GM12878 (cell line): ENCODE measurements around the gene SEMA3G. TPM values are rescaled to one million over a fixed set of nuclear protein-coding genes. Genes with fewer than 3 reads are reported as not detected.

Experiments
- ATAC-seq: fragments of 200-7000 bp; cut with Tn5 transposase; 3 replicates; pipeline ENCODE4 v1.9.1; 2020; ENCODE audit warnings: mild to moderate bottlenecking, moderate library complexity
- BruUV-seq: library from RNA; stranded (reverse); fragments of 400-500 nt; replicated peaks from 2 replicates; lab custom pipeline; 2021; lab: Mats Ljungman, UMichigan
- CTCF ChIA-PET: fragments of 300-600 bp; sonication (Branson Sonifier 250); formaldehyde crosslinking; extraction: SDS; loops from one replicate; lab custom pipeline; 2021; ENCODE audit warnings: inconsistent platforms; lab: Yijun Ruan, JAX
- POLR2A ChIA-PET: fragments of 350-600 bp; formaldehyde crosslinking; extraction: SDS; loops from one replicate; lab custom pipeline; 2021; ENCODE audit warnings: inconsistent platforms; lab: Charles Lee
- RAD21 ChIA-PET: fragments of 300-600 bp; sonication (Branson Sonifier 250); formaldehyde crosslinking; loops from one replicate; lab custom pipeline; 2023; ENCODE audit warnings: antibody characterized with exemption; ENCODE audit not compliant: unreplicated experiment; lab: Charles Lee
- SMC1A ChIA-PET: fragments of 300-600 bp; sonication (Branson Sonifier 250); formaldehyde crosslinking; loops from one replicate; lab custom pipeline; 2023; ENCODE audit not compliant: unreplicated experiment, uncharacterized antibody; lab: Charles Lee
- DNase-seq: peaks from one replicate; pipeline ENCODE4 v3.0.0-alpha.2; 2011; ENCODE audit warnings: low read depth, low spot score
- FAIRE-seq: peaks from 3 replicates; lab custom pipeline; 2011; peaks lifted over from hg19 to GRCh38; lab: Jason Lieb, UNC
- H2AFZ ChIP-seq: 2 replicates; pipeline ENCODE4 v1.6.0; 2011; ENCODE audit warnings: low read depth, low read length, control low read depth; ENCODE audit not compliant: control insufficient read depth
- H3K27ac ChIP-seq: 2 replicates; pipeline ENCODE4 v1.5.1; 2011; ENCODE audit warnings: control low read depth; ENCODE audit not compliant: control insufficient read depth, insufficient read depth
- H3K27me3 ChIP-seq, 2 experiments: replicated peaks in 1 of 2; 2 replicates each; pipeline versions ENCODE4 v1.6.0 to v1.6.1; 2011; ENCODE audit warnings: low read length in 1 of 2; ENCODE audit not compliant: control insufficient read depth in 2 of 2, insufficient read depth in 2 of 2
- H3K36me3 ChIP-seq, 2 experiments: 2 replicates each; pipeline ENCODE4 v1.5.1; 2011; ENCODE audit warnings: low read length in 1 of 2; ENCODE audit not compliant: control insufficient read depth in 2 of 2, insufficient read depth in 2 of 2
- H3K4me1 ChIP-seq: 2 replicates; pipeline ENCODE4 v1.6.1; 2011; ENCODE audit warnings: mild to moderate bottlenecking, low read length, moderate library complexity, mixed read lengths; ENCODE audit not compliant: control insufficient read depth, insufficient read depth
- H3K4me2 ChIP-seq: 2 replicates; pipeline ENCODE4 v1.6.0; 2011; ENCODE audit warnings: control low read depth; ENCODE audit not compliant: control insufficient read depth, insufficient read depth
- H3K4me3 ChIP-seq: fragments of 200-600 bp; sonication (generic); 2 replicates; pipeline ENCODE4 v1.5.1; 2016
- H3K79me2 ChIP-seq: 2 replicates; pipeline ENCODE4 v1.6.0; 2011; ENCODE audit warnings: low read length; ENCODE audit not compliant: control insufficient read depth, insufficient read depth
- H3K9ac ChIP-seq: 2 replicates; pipeline ENCODE4 v1.8.0; 2011; ENCODE audit warnings: low read length, control low read depth, mixed read lengths; ENCODE audit not compliant: control insufficient read depth, insufficient read depth
- H3K9me3 ChIP-seq: replicated peaks from 3 replicates; pipeline ENCODE4 v1.5.1; 2011; ENCODE audit warnings: mild to moderate bottlenecking, low read length; ENCODE audit not compliant: control insufficient read depth, insufficient read depth
- H4K20me1 ChIP-seq: 2 replicates; pipeline ENCODE4 v1.6.0; 2011; ENCODE audit not compliant: control insufficient read depth, insufficient read depth
- FOS ChIP-seq: IDR thresholded peaks from 3 replicates; pipeline ENCODE4 v1.6.1; 2011; ENCODE audit warnings: borderline replicate concordance; ENCODE audit not compliant: insufficient read length; ENCODE audit errors: extremely low read depth
- MYB ChIP-seq: fragments of 150-350 bp; IDR thresholded peaks from 2 replicates; pipeline ENCODE4 v1.6.1; 2014; ENCODE audit warnings: mild to moderate bottlenecking, low read depth, low read length, borderline replicate concordance
- MYC ChIP-seq: IDR thresholded peaks from 2 replicates; pipeline ENCODE4 v1.6.1; 2011; ENCODE audit warnings: mild to moderate bottlenecking, low read length, moderate library complexity, inconsistent platforms; ENCODE audit not compliant: insufficient read depth, insufficient replicate concordance, insufficient read length, severe bottlenecking
- ZBED1 ChIP-seq: IDR thresholded peaks from 2 replicates; pipeline ENCODE4 v1.6.1; 2016; ENCODE audit warnings: borderline replicate concordance
- ZNF24 ChIP-seq: fragments of 450-650 bp; IDR thresholded peaks from 2 replicates; pipeline ENCODE4 v1.6.1; 2017; ENCODE audit warnings: antibody characterized with exemption, mild to moderate bottlenecking
- WGBS: methylation state at CpG from one replicate; pipeline ENCODE4 v1.1.6; 2016; ENCODE audit warnings: low lambda C conversion rate; ENCODE audit not compliant: insufficient replicate concordance, insufficient coverage; ENCODE audit errors: missing lambda C conversion rate; 5-methylcytosine and 5-hydroxymethylcytosine counted together
- in situ Hi-C: fragments of 300-500 bp; cut with MboI; formaldehyde crosslinking; loops from 9 replicates; pipeline ENCODE4 v1.14.3; 2018; ENCODE audit warnings: mixed read lengths
- intact Hi-C: fragments of 100-400 bp; cut with micrococcal nuclease; formaldehyde crosslinking; loops from one replicate; pipeline ENCODE4 v1.14.2; 2022; ENCODE audit not compliant: unreplicated experiment
- polyA plus RNA-seq, 11 experiments: library from polyadenylated mRNA; depleted of rRNA in 4 of 11; unstranded in 6 of 11; stranded (reverse) in 5 of 11; fragments of >200 nt; fragmentation: Nextera tagmentation in 4 of 11; fragmentation: Illumina TruSeq in 1 of 11; extraction: Ambion mirVana in 4 of 11; extraction: Trizol in 1 of 11; gene quantifications; 1 replicate in 1 of 11; 2 replicates in 10 of 11; pipeline versions ENCODE4 v1.2.1 to v1.2.3, GENCODE V29; 2011 to 2016; ENCODE audit warnings: inconsistent platforms in 2 of 11, missing spikeins in 2 of 11, low read depth in 1 of 11
- total RNA-seq, 4 experiments: library from RNA; depleted of rRNA in 3 of 4; stranded (reverse); fragments of >200 nt in 3 of 4; fragmentation: Illumina TruSeq in 1 of 4; extraction: Trizol in 1 of 4; gene quantifications; 2 replicates each; pipeline versions ENCODE4 v1.2.1 to v1.2.3, GENCODE V29; 2013 to 2021
- TF ChIP-seq, protein P1 (sequence below): fragments of 450-650 bp; IDR thresholded peaks from 2 replicates; pipeline ENCODE4 v1.6.1; 2016; ENCODE audit warnings: mild to moderate bottlenecking
- TF ChIP-seq, protein P2 (sequence below), 3 experiments: IDR thresholded peaks in 2 of 3; conservative IDR thresholded peaks in 1 of 3; 2 replicates each; pipeline ENCODE4 v1.5.1; 2011; ENCODE audit warnings: low read depth in 3 of 3, low read length in 3 of 3, mild to moderate bottlenecking in 3 of 3, control low read depth in 2 of 3, moderate library complexity in 2 of 3, inconsistent platforms in 1 of 3, mixed read lengths in 1 of 3; ENCODE audit not compliant: control insufficient read depth in 2 of 3, insufficient read depth in 1 of 3; ENCODE audit errors: extremely low read depth in 1 of 3

The SEMA3G gene
- total and polyA plus RNA-seq, 10 of the 15 experiments (the other 5 are each of a cell fraction or from before 2014, with no cell fraction given): 0.03 to 0.04 TPM; not detected in 8

DNA sequence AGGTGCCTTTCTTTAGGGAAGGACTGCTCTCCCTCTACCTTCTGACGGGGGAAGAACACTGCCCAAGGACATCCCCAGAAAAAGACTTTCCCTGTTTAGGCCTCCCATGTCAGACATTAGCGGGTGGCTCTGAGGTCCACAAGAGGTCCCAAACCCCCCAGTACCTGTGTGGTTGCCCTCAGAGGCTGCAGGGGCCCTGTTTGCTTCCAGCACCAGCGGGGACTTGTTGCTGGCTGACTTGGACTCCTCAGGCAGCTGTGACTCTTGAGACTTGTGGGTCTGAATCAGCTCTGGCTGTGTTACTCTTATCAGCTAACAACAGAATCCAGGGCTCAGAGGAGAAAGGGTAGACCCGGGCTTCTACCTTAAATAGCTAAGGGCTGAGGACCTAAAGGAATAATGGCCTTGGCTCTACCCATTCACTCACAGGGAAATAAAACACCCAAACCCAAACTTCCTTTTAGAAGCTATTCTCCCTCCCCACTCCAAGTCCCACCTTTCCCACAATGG is 39.2 kb downstream of the SEMA3G start (continued):
- TF ChIP-seq, protein P1, sequence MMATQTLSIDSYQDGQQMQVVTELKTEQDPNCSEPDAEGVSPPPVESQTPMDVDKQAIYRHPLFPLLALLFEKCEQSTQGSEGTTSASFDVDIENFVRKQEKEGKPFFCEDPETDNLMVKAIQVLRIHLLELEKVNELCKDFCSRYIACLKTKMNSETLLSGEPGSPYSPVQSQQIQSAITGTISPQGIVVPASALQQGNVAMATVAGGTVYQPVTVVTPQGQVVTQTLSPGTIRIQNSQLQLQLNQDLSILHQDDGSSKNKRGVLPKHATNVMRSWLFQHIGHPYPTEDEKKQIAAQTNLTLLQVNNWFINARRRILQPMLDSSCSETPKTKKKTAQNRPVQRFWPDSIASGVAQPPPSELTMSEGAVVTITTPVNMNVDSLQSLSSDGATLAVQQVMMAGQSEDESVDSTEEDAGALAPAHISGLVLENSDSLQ: no peak
- TF ChIP-seq ZBED1: no peak
- no peak for TF ChIP-seq ZNF24
- no peak for TF ChIP-seq MYB
- TF ChIP-seq FOS: no peak

DNA sequence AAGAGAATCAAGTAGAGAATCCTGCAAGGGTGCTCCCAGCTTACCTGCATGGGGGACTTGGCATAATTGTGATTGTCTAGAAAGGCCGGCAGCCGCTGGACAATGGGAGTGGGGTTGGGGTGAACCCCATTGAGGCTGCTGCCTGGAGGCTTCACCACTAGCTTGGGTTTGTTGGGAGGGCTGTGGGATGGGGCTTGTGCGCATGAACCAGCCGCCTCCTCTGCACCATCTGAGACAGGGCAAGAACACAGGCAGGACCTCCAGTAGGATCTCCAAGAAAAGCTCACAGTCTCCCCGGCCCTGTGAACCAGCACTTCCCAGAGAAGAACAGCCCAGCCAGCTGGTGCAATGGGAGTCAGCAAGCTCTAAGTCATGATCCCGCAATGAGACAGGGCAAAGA is 39.8 kb downstream of the SEMA3G start:
- no peak for FAIRE-seq
- no peaks in the 10 kb centered on the region for H3K9me3 ChIP-seq
- no peaks in the 10 kb centered on the region for H3K27me3 ChIP-seq
- H4K20me1 ChIP-seq: no peaks in the 10 kb centered on the region
- no peak for DNase-seq
- no peak for TF ChIP-seq MYC
- TF ChIP-seq, protein P2, sequence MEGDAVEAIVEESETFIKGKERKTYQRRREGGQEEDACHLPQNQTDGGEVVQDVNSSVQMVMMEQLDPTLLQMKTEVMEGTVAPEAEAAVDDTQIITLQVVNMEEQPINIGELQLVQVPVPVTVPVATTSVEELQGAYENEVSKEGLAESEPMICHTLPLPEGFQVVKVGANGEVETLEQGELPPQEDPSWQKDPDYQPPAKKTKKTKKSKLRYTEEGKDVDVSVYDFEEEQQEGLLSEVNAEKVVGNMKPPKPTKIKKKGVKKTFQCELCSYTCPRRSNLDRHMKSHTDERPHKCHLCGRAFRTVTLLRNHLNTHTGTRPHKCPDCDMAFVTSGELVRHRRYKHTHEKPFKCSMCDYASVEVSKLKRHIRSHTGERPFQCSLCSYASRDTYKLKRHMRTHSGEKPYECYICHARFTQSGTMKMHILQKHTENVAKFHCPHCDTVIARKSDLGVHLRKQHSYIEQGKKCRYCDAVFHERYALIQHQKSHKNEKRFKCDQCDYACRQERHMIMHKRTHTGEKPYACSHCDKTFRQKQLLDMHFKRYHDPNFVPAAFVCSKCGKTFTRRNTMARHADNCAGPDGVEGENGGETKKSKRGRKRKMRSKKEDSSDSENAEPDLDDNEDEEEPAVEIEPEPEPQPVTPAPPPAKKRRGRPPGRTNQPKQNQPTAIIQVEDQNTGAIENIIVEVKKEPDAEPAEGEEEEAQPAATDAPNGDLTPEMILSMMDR (IDR thresholded peaks at IDR 0.05 in 2 of 3, conservative IDR thresholded peaks at IDR 0.05 in 1 of 3; ENCODE audit: control insufficient read depth in 2 of 3, extremely low read depth in 1 of 3, insufficient read depth in 1 of 3, low read depth in 3 of 3, low read length in 3 of 3): no peak
- H3K4me1 ChIP-seq: peaks cover 6% of the 10 kb centered on the region; the same call in 1 of the 2 replicates
- POLR2A ChIA-PET: interaction anchor here (0.6 kb wide), 1 partner anchor 10 kb away, joined by 3 read pairs; no protein-coding TSS in a partner anchor
- H3K79me2 ChIP-seq: peaks cover 21% of the 10 kb centered on the region
- H3K4me3 ChIP-seq: no peak overlapping the region
- no peak overlapping the region for H3K4me2 ChIP-seq
- intact Hi-C loops (no loop called here), in situ Hi-C loops (no loop called here)
- no peak overlapping the region for H3K9ac ChIP-seq
- RAD21 ChIA-PET: no interaction called here
- ATAC-seq: no peak
- no peak overlapping the region for H3K27ac ChIP-seq
- 94% methylated on average over 5 of the region's 6 CpGs for WGBS
- no TSS peak for BruUV-seq
- peaks cover 23 to 26% of the 10 kb centered on the region in 2 experiments for H3K36me3 ChIP-seq
- CTCF ChIA-PET: interaction anchor here (0.9 kb wide), 1 partner anchor 9 kb away, joined by 3 read pairs; no protein-coding TSS in a partner anchor
- SMC1A ChIA-PET: interaction anchor here (1.2 kb wide), 1 partner anchor 20 kb away, joined by 3 read pairs; no protein-coding TSS in a partner anchor
- no peak overlapping the region for H2AFZ ChIP-seq
